Smooth muscle cell (in vitro differentiated cells): ENCODE measurements around the gene RER1. TPM values are rescaled to one million over a fixed set of nuclear protein-coding genes. Genes with fewer than 3 reads are reported as not detected.

Experiments
- DNase-seq: peaks from one replicate; lab custom pipeline; 2025; ENCODE audit not compliant: unreplicated experiment; lab: John Stamatoyannopoulos, UW
- H2AFZ ChIP-seq: fragments of 200-600 bp; sonication (generic); 2 replicates; pipeline ENCODE4 v1.6.0; 2016; ENCODE audit warnings: antibody characterized with exemption, low read depth, mild to moderate bottlenecking
- H3F3A ChIP-seq: fragments of 200-600 bp; sonication (generic); 2 replicates; pipeline ENCODE4 v1.6.0; 2017; ENCODE audit warnings: antibody characterized with exemption, low read depth
- H3K27ac ChIP-seq: fragments of 200-600 bp; sonication (generic); 2 replicates; pipeline ENCODE4 v1.5.1; 2016; ENCODE audit warnings: low read depth, mild to moderate bottlenecking
- H3K27me3 ChIP-seq: fragments of 200-600 bp; sonication (generic); 2 replicates; pipeline ENCODE4 v1.6.1; 2016; ENCODE audit warnings: low read depth, mild to moderate bottlenecking
- H3K36me3 ChIP-seq: fragments of 200-600 bp; sonication (generic); 2 replicates; pipeline ENCODE4 v1.5.1; 2016; ENCODE audit warnings: low read depth
- H3K4me1 ChIP-seq: fragments of 200-600 bp; sonication (generic); 2 replicates; pipeline ENCODE4 v1.5.1; 2016; ENCODE audit warnings: low read depth
- H3K4me2 ChIP-seq: fragments of 200-600 bp; sonication (generic); 2 replicates; pipeline ENCODE4 v1.6.0; 2016; ENCODE audit warnings: mild to moderate bottlenecking
- H3K4me3 ChIP-seq: fragments of 200-600 bp; sonication (generic); 2 replicates; pipeline ENCODE4 v1.5.1; 2016; ENCODE audit warnings: mild to moderate bottlenecking
- H3K79me2 ChIP-seq: fragments of 200-600 bp; sonication (generic); 2 replicates; pipeline ENCODE4 v1.6.0; 2016; ENCODE audit warnings: low read depth, mild to moderate bottlenecking
- H3K9ac ChIP-seq: fragments of 200-600 bp; sonication (generic); 2 replicates; pipeline ENCODE4 v1.6.0; 2016; ENCODE audit warnings: low read depth
- H3K9me3 ChIP-seq: fragments of 200-600 bp; sonication (generic); replicated peaks from 2 replicates; pipeline ENCODE4 v1.5.1; 2016; ENCODE audit warnings: low read depth
- H4K20me1 ChIP-seq: fragments of 200-600 bp; sonication (generic); 2 replicates; pipeline ENCODE4 v1.6.0; 2016; ENCODE audit warnings: low read depth
- CTCF ChIP-seq: fragments of 200-600 bp; sonication (generic); IDR thresholded peaks from 2 replicates; pipeline ENCODE4 v1.5.1; 2017; ENCODE audit warnings: borderline replicate concordance, mild to moderate bottlenecking, antibody characterized with exemption; ENCODE audit not compliant: insufficient read depth, poor library complexity, severe bottlenecking
- WGBS: methylation state at CpG from one replicate; pipeline ENCODE4 v1.1.7; 2016; ENCODE audit warnings: low lambda C conversion rate; 5-methylcytosine and 5-hydroxymethylcytosine counted together
- polyA plus RNA-seq: library from polyadenylated mRNA; unstranded; fragments of >200 nt; fragmentation: Nextera tagmentation; extraction: Ambion mirVana; gene quantifications from 2 replicates; pipeline ENCODE4 v1.2.1, GENCODE V29; 2016
- total RNA-seq: library from RNA; depleted of rRNA; stranded (reverse); fragments of >200 nt; gene quantifications from 2 replicates; pipeline ENCODE4 v1.2.3, GENCODE V29; 2014

RER1 gene
- total and polyA plus RNA-seq, 2 experiments from 2014 or later = 101 to 269 TPM

GRCh38 chr1:2436876-2437275, 45.2 kb downstream of the RER1 start:
- H3K79me2 ChIP-seq = no peaks in the 10 kb centered on the region
- H3K9me3 ChIP-seq = no peaks in the 10 kb centered on the region
- no peak for TF ChIP-seq CTCF
- H3K27ac ChIP-seq = no peak overlapping the region
- H3K36me3 ChIP-seq = no peaks in the 10 kb centered on the region
- no peak overlapping the region for H3K9ac ChIP-seq
- H3F3A ChIP-seq = no peaks in the 10 kb centered on the region
- no peaks in the 10 kb centered on the region for H4K20me1 ChIP-seq
- DNase-seq = no peak
- H3K4me3 ChIP-seq = no peak overlapping the region
- no peak overlapping the region for H2AFZ ChIP-seq
- no peaks in the 10 kb centered on the region for H3K4me1 ChIP-seq
- peaks cover 22% of the 10 kb centered on the region for H3K27me3 ChIP-seq
- 82% methylated on average over 7 of the region's 7 CpGs for WGBS
- H3K4me2 ChIP-seq = no peak overlapping the region

- Histone ChIP-seq H3K4me3 (no peak overlapping the region), H3K36me3 (no peaks in the 10 kb centered on the region), H3K27ac (no peak overlapping the region), H3F3A (no peaks in the 10 kb centered on the region), H3K9ac (no peak overlapping the region), H3K27me3 (peaks cover 29% of the 10 kb centered on the region), H4K20me1 (no peaks in the 10 kb centered on the region), H3K4me1 (no peaks in the 10 kb centered on the region), H3K9me3 (no peaks in the 10 kb centered on the region), H3K79me2 (no peaks in the 10 kb centered on the region), H2AFZ (no peak overlapping the region), H3K4me2 (no peak overlapping the region)
- WGBS = 85% methylated on average over 14 of the region's 15 CpGs
- DNase-seq = no peak
- no peak for TF ChIP-seq CTCF
These were observed 46.0 kb downstream of the RER1 start for GRCh38 chr1:2437617-2438016.

- no peak for TF ChIP-seq CTCF
- Histone ChIP-seq H3K27me3 (peaks cover 33% of the 10 kb centered on the region), H3K4me3 (no peak overlapping the region), H3K79me2 (no peaks in the 10 kb centered on the region), H3K9me3 (no peaks in the 10 kb centered on the region), H3K4me2 (no peak overlapping the region), H3F3A (no peaks in the 10 kb centered on the region), H4K20me1 (no peaks in the 10 kb centered on the region), H3K27ac (no peak overlapping the region), H2AFZ (no peak overlapping the region), H3K4me1 (peaks cover 1% of the 10 kb centered on the region), H3K9ac (no peak overlapping the region), H3K36me3 (no peaks in the 10 kb centered on the region)
- WGBS = 91% methylated on average over 15 of the region's 15 CpGs
- DNase-seq = no peak
These were observed 46.4 kb downstream of the RER1 start for GRCh38 chr1:2438038-2438437.

- no peak for TF ChIP-seq CTCF
- H3K9me3 ChIP-seq = no peaks in the 10 kb centered on the region
- no peaks in the 10 kb centered on the region for H3K36me3 ChIP-seq
- H3K4me3 ChIP-seq = no peak overlapping the region
- no peak overlapping the region for H3K27ac ChIP-seq
- no peaks in the 10 kb centered on the region for H4K20me1 ChIP-seq
- H3K4me2 ChIP-seq = no peak overlapping the region
- no peak overlapping the region for H3K9ac ChIP-seq
- no peak overlapping the region for H2AFZ ChIP-seq
- no peak for DNase-seq
- peaks cover 3% of the 10 kb centered on the region for H3K4me1 ChIP-seq
- H3K27me3 ChIP-seq = peaks cover 37% of the 10 kb centered on the region
- WGBS = 91% methylated on average over 14 of the region's 14 CpGs
- H3F3A ChIP-seq = no peaks in the 10 kb centered on the region
- H3K79me2 ChIP-seq = no peaks in the 10 kb centered on the region
These were observed 47.0 kb downstream of the RER1 start for GRCh38 chr1:2438641-2439040.
